Measurements from ENCODE around the gene TRIP11. TPM values are rescaled to one million over a fixed set of nuclear protein-coding genes. Genes with fewer than 3 reads are reported as not detected.

Gene TRIP11
- total and polyA plus RNA-seq, 7 donors, result 6.8 to 54.8 (median 47.5) TPM

GRCh38 chr14:91925001-91925726 is 114.7 kb downstream of the TRIP11 start:
- WGBS, 3 donors, result 29 to 37% (median 35%) methylated on average over 13 of the region's 13 CpGs
- Histone ChIP-seq H3K4me1 (no peaks in the 10 kb centered on the region), H3K36me3 (ENCODE audit: insufficient read depth in 1 of 2, low read depth in 1 of 2) (no peaks in the 10 kb centered on the region), H3K27ac (no peak overlapping the region), H3K9me3 (no peaks in the 10 kb centered on the region), H3K27me3 (ENCODE audit: insufficient read depth in 3 of 3, low read length in 2 of 3) (no peaks in the 10 kb centered on the region), H3K4me3 (no peak overlapping the region)
- intact Hi-C loops (cut with DNase I), result no loop called here
- ATAC-seq (peak in 1 of 4 donors; percentile 27), DNase-seq (no peak)
- TF ChIP-seq CTCF (IDR thresholded peaks at IDR 0.05), result no peak

- H3K27me3 ChIP-seq (ENCODE audit: insufficient read depth in 3 of 3, low read length in 2 of 3), result no peaks in the 10 kb centered on the region
- no peak overlapping the region for H3K27ac ChIP-seq
- TF ChIP-seq CTCF (IDR thresholded peaks at IDR 0.05), result no peak
- DNase-seq (no peak), ATAC-seq (no peak)
- no peak overlapping the region for H3K4me3 ChIP-seq
- H3K9me3 ChIP-seq, result no peaks in the 10 kb centered on the region
- no peaks in the 10 kb centered on the region for H3K36me3 ChIP-seq (ENCODE audit: insufficient read depth in 1 of 2, low read depth in 1 of 2)
- no peaks in the 10 kb centered on the region for H3K4me1 ChIP-seq
- WGBS, 3 donors, result 63 to 72% (median 65%) methylated on average over 3 of the region's 3 CpGs
- intact Hi-C loops (cut with DNase I), result no loop called here
Measured at GRCh38 chr14:91920526-91920925, 119.3 kb downstream of the TRIP11 start.

GRCh38 chr14:91919814-91920213 is 120.0 kb downstream of the TRIP11 start:
- Histone ChIP-seq H3K27ac (no peak overlapping the region), H3K4me1 (no peaks in the 10 kb centered on the region), H3K9me3 (no peaks in the 10 kb centered on the region), H3K36me3 (ENCODE audit: insufficient read depth in 1 of 2, low read depth in 1 of 2) (no peaks in the 10 kb centered on the region), H3K27me3 (ENCODE audit: insufficient read depth in 3 of 3, low read length in 2 of 3) (no peaks in the 10 kb centered on the region), H3K4me3 (no peak overlapping the region)
- intact Hi-C loops (cut with DNase I), result no loop called here
- DNase-seq (peak; percentile 36 to 76), ATAC-seq (peak in 3 of 4 donors; percentile 39 to 70 (median 41))
- TF ChIP-seq CTCF (IDR thresholded peaks at IDR 0.05), result no peak
- WGBS, 3 donors, result 22 to 31% (median 25%) methylated on average over 4 of the region's 4 CpGs

GRCh38 chr14:91918186-91918883 is 121.5 kb downstream of the TRIP11 start:
- DNase-seq, result no peak
- Histone ChIP-seq H3K4me1 (no peaks in the 10 kb centered on the region), H3K36me3 (ENCODE audit: insufficient read depth in 1 of 2, low read depth in 1 of 2) (no peaks in the 10 kb centered on the region), H3K27me3 (ENCODE audit: insufficient read depth in 3 of 3, low read length in 2 of 3) (no peaks in the 10 kb centered on the region), H3K9me3 (no peaks in the 10 kb centered on the region), H3K4me3 (no peak overlapping the region), H3K27ac (no peak overlapping the region)
- intact Hi-C loops (cut with DNase I), result no loop called here
- peak in 2 of 4 donors; percentile 28 to 52 for ATAC-seq
- TF ChIP-seq CTCF (IDR thresholded peaks at IDR 0.05), result no peak
- WGBS, 3 donors, result 42 to 49% (median 49%) methylated on average over 5 of the region's 5 CpGs

Other genes with a start within 250 kb of the TRIP11 start
- gene TC2N, start 172.5 kb downstream of the TRIP11 start, total RNA-seq, result 1 to 10 TPM; 1.5 to 4.3 (median 2.9) TPM
- gene TC2N, start 172.5 kb downstream of the TRIP11 start, polyA plus RNA-seq, result 1 to 10 TPM; 1.2 to 2.3 (median 1.7) TPM
- gene FBLN5, start 92.4 kb downstream of the TRIP11 start, total RNA-seq, result 10 to 100 TPM; 15.4 to 37.8 (median 22.7) TPM
- 10 to 100 TPM; 12.3 to 18.0 (median 14.7) TPM for gene FBLN5, start 92.4 kb downstream of the TRIP11 start, polyA plus RNA-seq
- 1 to 10 TPM; 5.6 to 10.0 (median 7.8) TPM for gene ATXN3, start 66.5 kb upstream of the TRIP11 start, total RNA-seq
- 1 to 10 TPM; 6.1 to 7.1 (median 6.7) TPM for gene ATXN3, start 66.5 kb upstream of the TRIP11 start, polyA plus RNA-seq
- 100 to 1,000 TPM; 201 to 306 (median 238) TPM for gene NDUFB1, start 81.6 kb upstream of the TRIP11 start, total RNA-seq
- gene NDUFB1, start 81.6 kb upstream of the TRIP11 start, polyA plus RNA-seq, result 100 to 1,000 TPM; 487 to 771 (median 618) TPM
- 10 to 100 TPM; 53.4 to 69.0 (median 63.3) TPM for gene CPSF2, start 81.9 kb upstream of the TRIP11 start, total RNA-seq
- gene CPSF2, start 81.9 kb upstream of the TRIP11 start, polyA plus RNA-seq, result 10 to 100 TPM; 12.7 to 58.6 (median 20.3) TPM